ENCODE measurements around the gene ADAMTS14. TPM values are rescaled to one million over a fixed set of nuclear protein-coding genes. Genes with fewer than 3 reads are reported as not detected.

ADAMTS14 gene
- total RNA-seq, 1 experiment from 2014 or later = 1.6 TPM

GRCh38 chr10:70622541-70622940 is 49.8 kb upstream of the ADAMTS14 start:
- Histone ChIP-seq H3K56ac (ENCODE audit: insufficient read length, low read depth, low read length) (no peak overlapping the region), H3K4me1 (ENCODE audit: insufficient read depth, low read length) (peaks cover 9% of the 10 kb centered on the region), H3K9me3 (ENCODE audit: control insufficient read depth, low read depth, low read length) (peaks cover 7% of the 10 kb centered on the region), H2AK5ac (ENCODE audit: insufficient read length, low read length) (no peak overlapping the region), H2BK20ac (ENCODE audit: low read depth, low read length, poor library complexity, severe bottlenecking) (no peak overlapping the region), H3K4ac (ENCODE audit: low read depth, low read length) (peak overlapping the region; percentile 19; the same call in 1 of the 2 replicates), H3K23me2 (ENCODE audit: insufficient read length, low read depth, low read length, poor library complexity, severe bottlenecking) (no peaks in the 10 kb centered on the region), H3K18ac (ENCODE audit: insufficient read length, low read depth, low read length) (peak overlapping the region; percentile 63), H2AFZ (ENCODE audit: low read length) (no peak overlapping the region), H3K79me1 (ENCODE audit: insufficient read depth, low read depth, low read length, poor library complexity, severe bottlenecking) (no peaks in the 10 kb centered on the region), H3K23ac (ENCODE audit: insufficient read length, low read depth, low read length) (no peak overlapping the region), H3K9ac (ENCODE audit: extremely low read depth, insufficient read length, low read length) (no peak overlapping the region), H3K27ac (ENCODE audit: insufficient read length, low read depth, low read length) (peak overlapping the region; percentile 78), H4K8ac (replicated peaks; ENCODE audit: insufficient read length, low read depth, low read length) (no peak overlapping the region), H3K79me2 (ENCODE audit: insufficient read depth, low read length) (no peaks in the 10 kb centered on the region), H4K91ac (ENCODE audit: insufficient read length, low read depth, low read length) (peak overlapping the region; percentile 41), H2BK5ac (ENCODE audit: insufficient read length, low read length) (no peak overlapping the region), H2BK120ac (ENCODE audit: low read depth, low read length, poor library complexity, severe bottlenecking) (no peak overlapping the region), H3K4me2 (ENCODE audit: insufficient read depth, insufficient read length, low read length) (no peak overlapping the region), H3T11ph (ENCODE audit: low read length) (no peak overlapping the region), H4K5ac (ENCODE audit: insufficient read length, low read depth, low read length) (no peak overlapping the region), H2BK15ac (ENCODE audit: low read depth, low read length) (no peak overlapping the region), H3K14ac (ENCODE audit: insufficient read depth, low read length) (peak overlapping the region; percentile 61; the same call in 1 of the 2 replicates), H4K20me1 (ENCODE audit: control insufficient read depth, insufficient read depth, insufficient read length) (no peaks in the 10 kb centered on the region), H3K27me3 (ENCODE audit: insufficient read depth, low read length) (no peaks in the 10 kb centered on the region), H2BK12ac (ENCODE audit: insufficient read length, low read depth, low read length) (peak overlapping the region; percentile 27)
- Mint-ChIP-seq H3K27ac (peak overlapping the region in 2 of 3 experiments; percentile 61 to 95; a peak in 4 of 7 replicates), H3K27me3 (ENCODE audit: low read depth) (no peaks in the 10 kb centered on the region), H3K4me1 (peaks cover 35 to 48% of the 10 kb centered on the region in 2 experiments), H3K4me3 (no peak overlapping the region; a peak in 1 of 5 replicates), H3K9me3 (peaks cover 25 to 32% of the 10 kb centered on the region in 2 experiments), H3K36me3 (ENCODE audit: insufficient read depth in 1 of 3, low read depth in 3 of 3) (peaks cover 14 to 34% (median 21%) of the 10 kb centered on the region in 3 experiments)
- DNase-seq = no peak
- WGBS (ENCODE audit: extremely low coverage, insufficient read length, low lambda C conversion rate) = no CpG with 5 or more reads among the region's 3 CpGs
- TF ChIP-seq, protein P1, sequence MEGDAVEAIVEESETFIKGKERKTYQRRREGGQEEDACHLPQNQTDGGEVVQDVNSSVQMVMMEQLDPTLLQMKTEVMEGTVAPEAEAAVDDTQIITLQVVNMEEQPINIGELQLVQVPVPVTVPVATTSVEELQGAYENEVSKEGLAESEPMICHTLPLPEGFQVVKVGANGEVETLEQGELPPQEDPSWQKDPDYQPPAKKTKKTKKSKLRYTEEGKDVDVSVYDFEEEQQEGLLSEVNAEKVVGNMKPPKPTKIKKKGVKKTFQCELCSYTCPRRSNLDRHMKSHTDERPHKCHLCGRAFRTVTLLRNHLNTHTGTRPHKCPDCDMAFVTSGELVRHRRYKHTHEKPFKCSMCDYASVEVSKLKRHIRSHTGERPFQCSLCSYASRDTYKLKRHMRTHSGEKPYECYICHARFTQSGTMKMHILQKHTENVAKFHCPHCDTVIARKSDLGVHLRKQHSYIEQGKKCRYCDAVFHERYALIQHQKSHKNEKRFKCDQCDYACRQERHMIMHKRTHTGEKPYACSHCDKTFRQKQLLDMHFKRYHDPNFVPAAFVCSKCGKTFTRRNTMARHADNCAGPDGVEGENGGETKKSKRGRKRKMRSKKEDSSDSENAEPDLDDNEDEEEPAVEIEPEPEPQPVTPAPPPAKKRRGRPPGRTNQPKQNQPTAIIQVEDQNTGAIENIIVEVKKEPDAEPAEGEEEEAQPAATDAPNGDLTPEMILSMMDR (conservative IDR thresholded peaks at IDR 0.05) = no peak
